ENCODE data around the gene GARIN5A. TPM values are rescaled to one million over a fixed set of nuclear protein-coding genes. Genes with fewer than 3 reads are reported as not detected.

Gene GARIN5A
- polyA plus RNA-seq, 1 of the 3 experiments (the other 2 are of a cell fraction): 1.3 TPM

GRCh38 chr19:50518091-50519005, 41.7 kb upstream of the GARIN5A start:
- H3K9ac ChIP-seq: no peak overlapping the region
- H3K36me3 ChIP-seq (replicated peaks in 1 of 2; ENCODE audit: control insufficient read depth in 1 of 2, insufficient read depth in 2 of 2, low read length in 1 of 2): no peaks in the 10 kb centered on the region
- H3K79me2 ChIP-seq (ENCODE audit: insufficient read depth): no peaks in the 10 kb centered on the region
- TF ChIP-seq CTCF (IDR thresholded peaks at IDR 0.05): peak; percentile 27; the same call in 1 of the 2 replicates
- no peak for TF ChIP-seq GABPA (IDR thresholded peaks at IDR 0.05; ENCODE audit: low read depth)
- no peak for TF ChIP-seq POLR2AphosphoS5 (IDR thresholded peaks at IDR 0.05; ENCODE audit: low read depth, low read length)
- DNase-seq: no peak
- no peak overlapping the region for H3K27ac ChIP-seq (ENCODE audit: low read depth in 2 of 2, low read length in 1 of 2)
- H3K27me3 ChIP-seq (ENCODE audit: insufficient read depth): no peaks in the 10 kb centered on the region
- no peaks in the 10 kb centered on the region for H3K9me3 ChIP-seq
- ChIA-PET CTCF (interaction anchor here (0.9 to 1.7 kb wide), 5 partner anchors 10 to 38 kb away, joined by 3 to 11 read pairs (median 4); no protein-coding TSS in a partner anchor), POLR2A (no interaction called here)
- H3K4me3 ChIP-seq (ENCODE audit: low read depth in 2 of 2, low read length in 1 of 2): no peak overlapping the region
- H2AFZ ChIP-seq (ENCODE audit: low read depth): no peak overlapping the region
- peaks cover 0 to 20% of the 10 kb centered on the region in 2 experiments; a peak in 1 of 4 replicates for H3K4me1 ChIP-seq (ENCODE audit: control insufficient read depth in 1 of 2, insufficient read depth in 2 of 2, low read depth in 1 of 2, low read length in 1 of 2)
- H4K20me1 ChIP-seq (ENCODE audit: insufficient read depth): no peaks in the 10 kb centered on the region
- no peaks in the 10 kb centered on the region for H3K9me2 ChIP-seq
- no peaks in the 10 kb centered on the region for H3F3A ChIP-seq (replicated peaks; ENCODE audit: insufficient read depth)
- H3K4me2 ChIP-seq: no peak overlapping the region
- WGBS (ENCODE audit: low lambda C conversion rate): 95% methylated on average over 71 of the region's 87 CpGs

- Histone ChIP-seq H3K4me3 (ENCODE audit: low read depth in 2 of 2, low read length in 1 of 2) (no peak overlapping the region), H3K9ac (no peak overlapping the region), H3K4me1 (ENCODE audit: control insufficient read depth in 1 of 2, insufficient read depth in 2 of 2, low read depth in 1 of 2, low read length in 1 of 2) (peaks cover 0 to 27% of the 10 kb centered on the region in 2 experiments; a peak in 1 of 4 replicates), H3K27me3 (ENCODE audit: insufficient read depth) (no peaks in the 10 kb centered on the region), H3K9me3 (no peaks in the 10 kb centered on the region), H3K79me2 (ENCODE audit: insufficient read depth) (no peaks in the 10 kb centered on the region), H4K20me1 (ENCODE audit: insufficient read depth) (no peaks in the 10 kb centered on the region), H2AFZ (ENCODE audit: low read depth) (no peak overlapping the region), H3K4me2 (no peak overlapping the region), H3K36me3 (replicated peaks in 1 of 2; ENCODE audit: control insufficient read depth in 1 of 2, insufficient read depth in 2 of 2, low read length in 1 of 2) (no peaks in the 10 kb centered on the region), H3K27ac (ENCODE audit: low read depth in 2 of 2, low read length in 1 of 2) (no peak overlapping the region), H3F3A (replicated peaks; ENCODE audit: insufficient read depth) (no peaks in the 10 kb centered on the region), H3K9me2 (no peaks in the 10 kb centered on the region)
- CTCF ChIA-PET: interaction anchor here (2.7 kb wide), 1 partner anchor 39 kb away, joined by 14 read pairs; no protein-coding TSS in a partner anchor
- POLR2A ChIA-PET: no interaction called here
- no peak for DNase-seq
- no peak for TF ChIP-seq TAF1 (IDR thresholded peaks at IDR 0.05; ENCODE audit: borderline replicate concordance, low read depth, low read length)
- no peak for TF ChIP-seq MAX (IDR thresholded peaks at IDR 0.05; ENCODE audit: low read depth)
- no peak for TF ChIP-seq ELF1 (IDR thresholded peaks at IDR 0.05)
- no peak for TF ChIP-seq RCOR1 (IDR thresholded peaks at IDR 0.05; ENCODE audit: low read length)
- no peak for TF ChIP-seq SMC3 (IDR thresholded peaks at IDR 0.05; ENCODE audit: low read depth, low read length)
- no peak for TF ChIP-seq FOXM1 (IDR thresholded peaks at IDR 0.05; ENCODE audit: low read depth)
- TF ChIP-seq YY1 (IDR thresholded peaks at IDR 0.05; ENCODE audit: low read depth): no peak
- no peak for TF ChIP-seq POLR2AphosphoS5 (IDR thresholded peaks at IDR 0.05; ENCODE audit: low read depth, low read length)
- TF ChIP-seq ZBTB33 (IDR thresholded peaks at IDR 0.05; ENCODE audit: borderline replicate concordance, low read depth): no peak
- WGBS (ENCODE audit: low lambda C conversion rate): 92% methylated on average over 29 of the region's 37 CpGs
These were observed 41.0 kb upstream of the GARIN5A start for GRCh38 chr19:50517704-50518075.

Measured in SK-N-SH (cell line).